ENCODE measurements around the gene CNPY1. TPM values are rescaled to one million over a fixed set of nuclear protein-coding genes. Genes with fewer than 3 reads are reported as not detected.

The CNPY1 gene
- total RNA-seq, 2 donors from 2014 or later: not detected

DNA sequence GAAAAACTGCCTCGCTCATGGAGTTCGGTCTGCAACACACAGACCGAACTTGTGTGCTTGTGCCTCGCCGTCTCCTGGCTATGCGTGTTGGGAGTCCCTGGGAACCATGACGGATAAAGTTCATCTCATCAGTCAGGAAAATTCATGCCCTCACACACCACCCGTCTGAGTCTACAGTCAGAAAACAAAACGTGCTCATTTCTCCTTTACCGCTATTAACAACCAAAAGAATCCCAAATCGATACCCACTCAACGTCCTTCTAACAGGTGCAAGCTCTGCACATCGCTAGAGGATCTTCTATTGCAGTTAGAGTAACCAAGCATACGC lies 13.6 kb downstream of the CNPY1 start:
- H3K27ac ChIP-seq: no peak overlapping the region
- peaks cover 4% of the 10 kb centered on the region for H3K27me3 ChIP-seq (replicated peaks; ENCODE audit: insufficient read depth)
- WGBS: 22% methylated on average over 14 of the region's 14 CpGs
- no peak for DNase-seq (ENCODE audit: low spot score)
- no peak for TF ChIP-seq POLR2A (IDR thresholded peaks at IDR 0.05)
- TF ChIP-seq, protein P1, sequence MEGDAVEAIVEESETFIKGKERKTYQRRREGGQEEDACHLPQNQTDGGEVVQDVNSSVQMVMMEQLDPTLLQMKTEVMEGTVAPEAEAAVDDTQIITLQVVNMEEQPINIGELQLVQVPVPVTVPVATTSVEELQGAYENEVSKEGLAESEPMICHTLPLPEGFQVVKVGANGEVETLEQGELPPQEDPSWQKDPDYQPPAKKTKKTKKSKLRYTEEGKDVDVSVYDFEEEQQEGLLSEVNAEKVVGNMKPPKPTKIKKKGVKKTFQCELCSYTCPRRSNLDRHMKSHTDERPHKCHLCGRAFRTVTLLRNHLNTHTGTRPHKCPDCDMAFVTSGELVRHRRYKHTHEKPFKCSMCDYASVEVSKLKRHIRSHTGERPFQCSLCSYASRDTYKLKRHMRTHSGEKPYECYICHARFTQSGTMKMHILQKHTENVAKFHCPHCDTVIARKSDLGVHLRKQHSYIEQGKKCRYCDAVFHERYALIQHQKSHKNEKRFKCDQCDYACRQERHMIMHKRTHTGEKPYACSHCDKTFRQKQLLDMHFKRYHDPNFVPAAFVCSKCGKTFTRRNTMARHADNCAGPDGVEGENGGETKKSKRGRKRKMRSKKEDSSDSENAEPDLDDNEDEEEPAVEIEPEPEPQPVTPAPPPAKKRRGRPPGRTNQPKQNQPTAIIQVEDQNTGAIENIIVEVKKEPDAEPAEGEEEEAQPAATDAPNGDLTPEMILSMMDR (IDR thresholded peaks at IDR 0.05): no peak
- no peak for TF ChIP-seq POLR2AphosphoS5 (IDR thresholded peaks at IDR 0.05)
- H3K36me3 ChIP-seq: no peaks in the 10 kb centered on the region
- H3K4me3 ChIP-seq: no peak overlapping the region
- no peaks in the 10 kb centered on the region for H3K9me3 ChIP-seq
- no peaks in the 10 kb centered on the region for H3K4me1 ChIP-seq (replicated peaks)
- intact Hi-C loops (cut with DNase I): no loop called here

DNA sequence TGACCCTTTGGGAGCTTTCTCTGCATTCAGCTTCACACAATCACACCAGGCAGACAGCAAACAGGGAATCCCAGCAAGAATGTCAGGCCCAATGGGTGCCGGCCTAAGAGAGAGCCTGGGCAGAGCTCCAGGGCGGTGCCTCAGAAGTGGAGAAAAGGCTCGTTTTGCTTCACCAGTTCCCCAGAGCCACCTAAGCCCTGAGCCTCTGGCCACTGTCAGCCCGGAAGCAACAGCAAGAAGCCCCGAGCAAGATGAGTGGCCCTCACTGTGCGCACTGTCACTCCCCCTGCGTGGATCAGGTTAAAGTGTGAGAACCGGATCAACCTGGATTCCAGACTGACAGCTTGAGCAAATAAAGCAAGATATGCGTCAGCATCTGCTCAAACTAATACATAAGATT lies 14.7 kb downstream of the CNPY1 start:
- Histone ChIP-seq H3K27me3 (replicated peaks; ENCODE audit: insufficient read depth) (peaks cover 4% of the 10 kb centered on the region), H3K27ac (no peak overlapping the region), H3K4me3 (no peak overlapping the region), H3K9me3 (no peaks in the 10 kb centered on the region), H3K4me1 (replicated peaks) (no peaks in the 10 kb centered on the region), H3K36me3 (no peaks in the 10 kb centered on the region)
- 23% methylated on average over 9 of the region's 9 CpGs for WGBS
- intact Hi-C loops (cut with DNase I): no loop called here
- no peak for DNase-seq (ENCODE audit: low spot score)
- no peak for TF ChIP-seq POLR2A (IDR thresholded peaks at IDR 0.05)
- TF ChIP-seq, protein P1 (IDR thresholded peaks at IDR 0.05): no peak
- no peak for TF ChIP-seq POLR2AphosphoS5 (IDR thresholded peaks at IDR 0.05)

DNA sequence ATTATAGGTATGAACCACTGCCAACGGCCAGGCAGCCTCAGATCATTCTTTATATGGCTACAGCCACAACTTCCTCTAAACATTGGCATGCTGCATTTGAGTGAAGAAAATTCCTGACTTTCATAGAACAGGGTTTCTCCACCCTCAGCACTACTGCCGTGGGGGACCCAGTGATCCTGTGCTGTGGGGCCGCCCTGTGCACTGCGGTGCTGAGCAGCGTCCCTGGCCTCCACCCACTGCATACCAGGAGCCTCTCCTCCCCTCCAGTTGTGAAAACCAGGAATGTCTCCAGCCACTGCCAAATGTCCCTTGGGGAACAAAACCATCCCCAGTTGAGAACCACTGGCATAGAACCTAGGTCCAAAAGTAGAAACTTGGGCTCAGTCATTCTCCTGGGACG lies 15.8 kb downstream of the CNPY1 start:
- Histone ChIP-seq H3K4me3 (no peak overlapping the region), H3K27me3 (replicated peaks; ENCODE audit: insufficient read depth) (peaks cover 4% of the 10 kb centered on the region), H3K36me3 (no peaks in the 10 kb centered on the region), H3K4me1 (replicated peaks) (no peaks in the 10 kb centered on the region), H3K27ac (no peak overlapping the region), H3K9me3 (no peaks in the 10 kb centered on the region)
- intact Hi-C loops (cut with DNase I): no loop called here
- no peak for DNase-seq (ENCODE audit: low spot score)
- TF ChIP-seq POLR2A (IDR thresholded peaks at IDR 0.05): no peak
- WGBS: 77% methylated on average over 6 of the region's 6 CpGs

DNA sequence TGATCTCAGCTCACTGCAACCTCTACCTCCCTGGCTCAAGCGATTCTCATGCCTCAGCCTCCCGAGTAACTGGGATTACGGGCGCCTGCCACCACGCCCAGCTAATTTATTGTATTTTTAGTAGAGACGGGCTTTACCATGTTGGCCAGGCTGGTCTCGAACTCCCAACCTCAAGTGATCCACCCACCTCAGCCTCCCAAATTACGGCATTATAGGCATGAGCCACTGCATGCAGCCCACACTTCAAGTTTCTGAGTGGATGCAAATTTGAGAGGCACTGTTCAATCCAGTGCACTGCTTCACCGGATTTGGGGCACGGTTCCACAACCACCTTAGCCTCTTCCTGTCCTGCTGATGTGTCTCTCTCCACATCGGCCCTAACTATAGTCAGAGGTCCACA lies 16.5 kb downstream of the CNPY1 start:
- DNase-seq (ENCODE audit: low spot score): no peak
- Histone ChIP-seq H3K4me3 (no peak overlapping the region), H3K4me1 (replicated peaks) (no peaks in the 10 kb centered on the region), H3K9me3 (no peaks in the 10 kb centered on the region), H3K27ac (no peak overlapping the region), H3K27me3 (replicated peaks; ENCODE audit: insufficient read depth) (no peaks in the 10 kb centered on the region), H3K36me3 (no peaks in the 10 kb centered on the region)
- 91% methylated on average over 11 of the region's 11 CpGs for WGBS
- TF ChIP-seq POLR2AphosphoS5 (IDR thresholded peaks at IDR 0.05) (no peak), POLR2A (IDR thresholded peaks at IDR 0.05) (no peak)
- TF ChIP-seq, protein P1 (IDR thresholded peaks at IDR 0.05): no peak
- intact Hi-C loops (cut with DNase I): no loop called here

DNA sequence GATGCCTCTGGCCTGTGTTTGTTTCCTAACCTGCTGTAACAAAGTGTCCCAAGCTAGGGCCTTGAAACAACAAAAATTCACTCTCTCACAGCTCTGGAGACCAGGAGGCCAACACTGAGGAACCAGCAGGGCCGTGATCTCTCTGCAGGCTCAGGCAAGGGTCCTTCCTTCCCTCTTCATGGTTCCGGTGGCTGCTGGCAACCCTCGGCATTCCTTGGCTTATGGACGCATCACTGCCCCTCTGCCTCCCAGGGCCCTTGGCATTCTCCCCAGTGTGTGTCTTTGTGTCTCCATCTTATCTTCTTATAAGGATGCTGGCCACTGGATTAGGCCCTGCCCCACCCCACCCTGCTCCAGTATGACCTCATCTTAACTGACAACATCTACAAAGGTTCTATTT lies 17.0 kb downstream of the CNPY1 start:
- no peaks in the 10 kb centered on the region for H3K9me3 ChIP-seq
- no peaks in the 10 kb centered on the region for H3K27me3 ChIP-seq (replicated peaks; ENCODE audit: insufficient read depth)
- H3K27ac ChIP-seq: no peak overlapping the region
- intact Hi-C loops (cut with DNase I): no loop called here
- TF ChIP-seq POLR2AphosphoS5 (IDR thresholded peaks at IDR 0.05) (no peak), POLR2A (IDR thresholded peaks at IDR 0.05) (no peak)
- TF ChIP-seq, protein P1 (IDR thresholded peaks at IDR 0.05): no peak
- no peak overlapping the region for H3K4me3 ChIP-seq
- H3K4me1 ChIP-seq (replicated peaks): no peaks in the 10 kb centered on the region
- no peaks in the 10 kb centered on the region for H3K36me3 ChIP-seq
- no peak for DNase-seq (ENCODE audit: low spot score)
- WGBS: 100% methylated on average over 4 of the region's 4 CpGs
